Measurements from ENCODE around the gene CLDN6.
A peak's percentile ranks its signal among the peaks of the same experiment; 100 is the strongest.

The CLDN6 gene

GRCh38 chr16:2987286-2987685 is 30.7 kb downstream of the CLDN6 start:
- TF ChIP-seq, protein P1, sequence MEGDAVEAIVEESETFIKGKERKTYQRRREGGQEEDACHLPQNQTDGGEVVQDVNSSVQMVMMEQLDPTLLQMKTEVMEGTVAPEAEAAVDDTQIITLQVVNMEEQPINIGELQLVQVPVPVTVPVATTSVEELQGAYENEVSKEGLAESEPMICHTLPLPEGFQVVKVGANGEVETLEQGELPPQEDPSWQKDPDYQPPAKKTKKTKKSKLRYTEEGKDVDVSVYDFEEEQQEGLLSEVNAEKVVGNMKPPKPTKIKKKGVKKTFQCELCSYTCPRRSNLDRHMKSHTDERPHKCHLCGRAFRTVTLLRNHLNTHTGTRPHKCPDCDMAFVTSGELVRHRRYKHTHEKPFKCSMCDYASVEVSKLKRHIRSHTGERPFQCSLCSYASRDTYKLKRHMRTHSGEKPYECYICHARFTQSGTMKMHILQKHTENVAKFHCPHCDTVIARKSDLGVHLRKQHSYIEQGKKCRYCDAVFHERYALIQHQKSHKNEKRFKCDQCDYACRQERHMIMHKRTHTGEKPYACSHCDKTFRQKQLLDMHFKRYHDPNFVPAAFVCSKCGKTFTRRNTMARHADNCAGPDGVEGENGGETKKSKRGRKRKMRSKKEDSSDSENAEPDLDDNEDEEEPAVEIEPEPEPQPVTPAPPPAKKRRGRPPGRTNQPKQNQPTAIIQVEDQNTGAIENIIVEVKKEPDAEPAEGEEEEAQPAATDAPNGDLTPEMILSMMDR (conservative IDR thresholded peaks at IDR 0.05): no peak
- H3K27ac ChIP-seq: no peak overlapping the region

DNA sequence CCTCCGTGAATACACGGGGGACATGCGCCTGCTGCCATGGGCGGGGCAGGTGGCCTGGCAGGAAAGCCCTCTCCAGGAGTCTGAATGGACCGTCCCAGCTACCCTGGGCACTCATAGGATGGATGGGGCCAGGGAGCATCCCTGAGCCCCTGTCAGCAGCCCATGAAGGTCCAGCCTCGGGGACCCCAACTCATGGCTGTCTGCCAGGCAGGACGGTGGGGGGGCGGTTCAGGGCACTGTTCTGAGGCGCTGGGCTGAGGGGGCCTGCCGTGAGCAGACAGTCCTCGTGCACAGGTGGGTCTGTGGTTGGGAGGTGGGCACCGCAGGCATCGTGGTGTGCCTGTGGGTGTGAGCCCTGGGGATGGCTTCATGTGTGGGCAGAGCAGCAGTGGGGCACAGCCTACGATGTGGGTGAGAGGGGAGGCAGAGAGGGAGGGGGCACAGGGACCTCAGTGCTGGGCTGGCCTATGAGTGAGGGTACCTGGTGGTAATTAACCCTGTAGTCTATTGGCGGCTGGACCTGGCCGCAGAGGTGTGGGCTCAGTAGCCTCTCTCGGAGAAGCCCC is 31.3 kb downstream of the CLDN6 start:
- H3K27ac ChIP-seq: no peak overlapping the region
- TF ChIP-seq, protein P1 (conservative IDR thresholded peaks at IDR 0.05): no peak

- H3K27ac ChIP-seq: no peak overlapping the region
- TF ChIP-seq, protein P1 (conservative IDR thresholded peaks at IDR 0.05): no peak
These were observed 32.1 kb downstream of the CLDN6 start for GRCh38 chr16:2985893-2986355.

DNA sequence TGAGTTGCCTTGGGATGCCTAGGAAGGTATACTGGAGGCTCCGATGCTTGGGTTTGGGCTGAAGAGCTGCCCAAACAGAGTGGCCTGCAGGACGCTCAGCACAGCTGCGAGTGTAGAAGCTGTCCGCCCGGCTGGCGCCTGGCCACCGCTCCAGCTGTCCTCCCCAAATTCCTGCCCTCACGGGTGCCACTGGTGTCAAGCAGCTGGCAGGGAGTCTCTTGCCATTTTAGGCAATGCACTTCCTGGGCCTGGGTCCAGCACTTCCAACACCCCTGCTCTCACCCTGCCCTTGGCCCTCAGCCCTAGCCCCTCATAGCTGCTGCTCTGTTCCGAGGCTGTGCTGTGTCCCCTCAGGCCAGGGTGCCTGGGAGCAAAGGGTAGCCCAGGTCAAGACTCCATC is 32.5 kb downstream of the CLDN6 start:
- TF ChIP-seq, protein P1 (conservative IDR thresholded peaks at IDR 0.05): no peak
- H3K27ac ChIP-seq: no peak overlapping the region

DNA sequence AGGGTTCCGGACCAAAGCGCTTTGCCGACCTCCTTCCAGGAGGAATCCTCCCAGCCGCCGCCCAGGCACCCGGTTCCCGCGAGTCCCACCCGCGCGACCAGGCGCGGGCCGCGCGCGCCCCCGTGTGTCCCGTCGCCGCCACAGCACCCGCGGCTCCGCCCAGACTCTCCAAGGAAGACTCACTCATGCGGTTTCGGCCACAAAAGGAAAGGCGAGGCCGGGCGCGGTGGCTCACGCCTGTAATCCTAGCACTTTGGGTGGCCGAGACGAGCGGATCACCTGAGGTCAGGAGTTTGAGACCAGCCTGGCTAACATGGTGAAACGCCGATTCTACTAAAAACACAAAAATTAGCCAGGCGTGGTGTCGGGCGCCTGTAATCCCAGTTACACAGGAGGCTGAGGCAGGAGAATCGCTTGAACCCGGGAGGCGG is 34.3 kb downstream of the CLDN6 start:
- H3K27ac ChIP-seq: no peak overlapping the region
- TF ChIP-seq, protein P1 (conservative IDR thresholded peaks at IDR 0.05): peak; percentile 92

- TF ChIP-seq, protein P1 (conservative IDR thresholded peaks at IDR 0.05): no peak
- no peak overlapping the region for H3K27ac ChIP-seq
These were observed 35.6 kb downstream of the CLDN6 start for GRCh38 chr16:2982402-2982801.

- no peak overlapping the region for H3K27ac ChIP-seq
- TF ChIP-seq, protein P1 (conservative IDR thresholded peaks at IDR 0.05): no peak
These were observed 36.1 kb downstream of the CLDN6 start for GRCh38 chr16:2981899-2982250.

All from VCaP (cell line).